Activated CD8-positive, alpha-beta T cell treated with anti-CD3 and anti-CD28 coated beads, Interleukin-2, amount 10 ng/mL, durations not matched to agents 7 days and 5 days (primary cell): Measurements from ENCODE around the gene MORC4. TPM values are rescaled to one million over a fixed set of nuclear protein-coding genes. Genes with fewer than 3 reads are reported as not detected.

Experiments
- total RNA-seq, 2 experiments: library from RNA; stranded (reverse); gene quantifications; one replicate each; pipeline ENCODE4 v1.2.3, GENCODE V29; 2021

MORC4 gene
- total RNA-seq, 2 experiments from 2014 or later = 5.7 to 6.5 TPM

Other genes with a start within 250 kb of the MORC4 start
- under 1 TPM; 0.23 to 0.40 TPM for gene TBC1D8B, start 197.5 kb downstream of the MORC4 start, total RNA-seq
- gene RIPPLY1, start 96.9 kb downstream of the MORC4 start, total RNA-seq = not detected
- not detected for gene CLDN2, start 79.8 kb downstream of the MORC4 start, total RNA-seq
- gene RBM41, start 118.6 kb upstream of the MORC4 start, total RNA-seq = 10 to 100 TPM; 12.9 to 15.2 TPM
- gene NUP62CL, start 206.2 kb upstream of the MORC4 start, total RNA-seq = 1 to 10 TPM; 1.2 to 1.5 TPM
- gene DNAAF6, start 206.4 kb upstream of the MORC4 start, total RNA-seq = not detected